A549 (cell line): ENCODE data around the gene CFHR4. TPM values are rescaled to one million over a fixed set of nuclear protein-coding genes. Genes with fewer than 3 reads are reported as not detected.
"Not testable (repeated sequence)": the region's sequence is repeated elsewhere in the genome, so short reads cannot be mapped to it uniquely, and the experiment has no call there.

ENCODE experiments used
- ATAC-seq, 2 experiments: fragments of 200-7000 bp in 1 of 2; fragments of >200 bp in 1 of 2; cut with Nextera tagmentation in 1 of 2; cut with Tn5 transposase in 1 of 2; 3 replicates each; pipeline versions ENCODE4 v1.8.0 to v1.9.1; 2018 to 2020; ENCODE audit warnings: mild to moderate bottlenecking in 1 of 2, moderate library complexity in 1 of 2
- CTCF ChIA-PET: fragments of 300-600 bp; sonication (Branson Sonifier 250); formaldehyde crosslinking; extraction: SDS; loops from one replicate; lab custom pipeline; 2021; ENCODE audit warnings: antibody characterized with exemption, inconsistent platforms; lab: Yijun Ruan, JAX
- POLR2A ChIA-PET: fragments of 350-600 bp; formaldehyde crosslinking; extraction: SDS; loops from one replicate; lab custom pipeline; 2021; ENCODE audit warnings: antibody characterized with exemption, inconsistent platforms; lab: Yijun Ruan, JAX
- DNase-seq, 2 experiments: peaks; one replicate each; pipeline versions ENCODE4 v3.0.0 to v3.0.0-alpha.2; 2011 to 2016; ENCODE audit warnings: low read depth in 1 of 2, low spot score in 1 of 2
- FAIRE-seq: peaks from 2 replicates; lab custom pipeline; 2011; peaks lifted over from hg19 to GRCh38; lab: Jason Lieb, UNC
- H3K27ac ChIP-seq, 2 experiments: fragments of >200 bp; sonication (Bioruptor Twin); formaldehyde crosslinking; 3 replicates each; pipeline ENCODE4 v1.5.1; 2016 to 2017
- H3K4me1 ChIP-seq: fragments of >200 bp; sonication (Bioruptor Twin); formaldehyde crosslinking; 3 replicates; pipeline ENCODE4 v1.6.1; 2016
- H3K4me2 ChIP-seq: fragments of >200 bp; sonication (Bioruptor Twin); formaldehyde crosslinking; 3 replicates; pipeline ENCODE4 v1.6.1; 2016
- H3K4me3 ChIP-seq: fragments of >200 bp; sonication (Bioruptor Twin); formaldehyde crosslinking; 3 replicates; pipeline ENCODE4 v1.5.1; 2016
- H3K9me3 ChIP-seq: fragments of >200 bp; sonication (Bioruptor Twin); formaldehyde crosslinking; 3 replicates; pipeline ENCODE4 v1.6.1; 2016
- EHMT2 ChIP-seq: fragments of 200-600 bp; sonication (generic); IDR thresholded peaks from 2 replicates; pipeline ENCODE4 v1.6.1; 2016; ENCODE audit warnings: antibody characterized with exemption, low read depth, mild to moderate bottlenecking, moderate library complexity
- EP300 ChIP-seq, 2 experiments: fragments of >200 bp; sonication (Bioruptor Twin); formaldehyde crosslinking; IDR thresholded peaks; 2 replicates in 1 of 2; 3 replicates in 1 of 2; pipeline ENCODE4 v1.6.1; 2016 to 2017
- GATA3 ChIP-seq: IDR thresholded peaks from 2 replicates; pipeline ENCODE4 v1.6.1; 2012; ENCODE audit warnings: borderline replicate concordance
- HDAC2 ChIP-seq: fragments of 200-600 bp; sonication (generic); IDR thresholded peaks from 2 replicates; pipeline ENCODE4 v1.6.1; 2016
- HMGXB4 ChIP-seq: fragments of 250-450 bp; sonication (Bioruptor Pico); IDR thresholded peaks from 2 replicates; pipeline ENCODE4 v1.5.0; 2021; ENCODE audit warnings: mild to moderate bottlenecking, moderate library complexity, borderline replicate concordance
- HOXB5 ChIP-seq: fragments of 250-450 bp; sonication (Bioruptor Pico); IDR thresholded peaks from 2 replicates; pipeline ENCODE4 v1.5.0; 2020; ENCODE audit warnings: mild to moderate bottlenecking, moderate library complexity
- KDM1A ChIP-seq: fragments of 200-600 bp; sonication (generic); IDR thresholded peaks from 2 replicates; pipeline ENCODE4 v1.6.1; 2016; ENCODE audit warnings: low read depth, mild to moderate bottlenecking
- MAZ ChIP-seq: fragments of 150-350 bp; IDR thresholded peaks from 2 replicates; pipeline ENCODE4 v1.6.1; 2014; ENCODE audit warnings: antibody characterized with exemption, low read depth, low read length, borderline replicate concordance
- POLR2AphosphoS2 ChIP-seq: conservative IDR thresholded peaks from 2 replicates; pipeline ENCODE4 v1.6.1; 2012; ENCODE audit warnings: low read length, improper control_type of control experiment, inconsistent platforms
- RARB ChIP-seq: fragments of 250-450 bp; sonication (Bioruptor Pico); IDR thresholded peaks from 2 replicates; pipeline ENCODE4 v1.8.0; 2021; ENCODE audit warnings: mild to moderate bottlenecking, moderate library complexity
- RFX5 ChIP-seq: fragments of 450-650 bp; IDR thresholded peaks from 2 replicates; pipeline ENCODE4 v1.7.1; 2014; ENCODE audit warnings: antibody characterized with exemption, mild to moderate bottlenecking, moderate library complexity
- RNF2 ChIP-seq: fragments of 200-600 bp; sonication (generic); IDR thresholded peaks from 2 replicates; pipeline ENCODE4 v1.6.1; 2016; ENCODE audit warnings: low read depth, mild to moderate bottlenecking, antibody characterized with exemption, moderate library complexity, borderline replicate concordance
- USF2 ChIP-seq: fragments of 450-650 bp; IDR thresholded peaks from 2 replicates; pipeline ENCODE4 v1.6.1; 2014; ENCODE audit warnings: antibody characterized with exemption
- ZC3H11A ChIP-seq: fragments of 450-650 bp; IDR thresholded peaks from 2 replicates; pipeline ENCODE4 v1.6.1; 2014; ENCODE audit warnings: antibody characterized with exemption, mild to moderate bottlenecking
- ZFP36 ChIP-seq: fragments of 450-650 bp; IDR thresholded peaks from 2 replicates; pipeline ENCODE4 v1.6.1; 2014; ENCODE audit warnings: borderline replicate concordance; ENCODE audit not compliant: partially characterized antibody
- whole genome bisulfite sequencing: methylation state at CpG from one replicate; pipeline ENCODE4 v1.1.6; 2017; ENCODE audit errors: missing lambda C conversion rate; 5-methylcytosine and 5-hydroxymethylcytosine counted together
- polyA minus RNA-seq: library from RNA; depleted of rRNA, polyadenylated mRNA; stranded (reverse); fragments of >200 nt; gene quantifications from 2 replicates; pipeline ENCODE4 v1.2.3, GENCODE V29; 2011; rRNA and poly(A)+ RNA removed
- polyA plus RNA-seq, 4 experiments: library from polyadenylated mRNA; depleted of rRNA in 3 of 4; stranded (reverse); fragments of >200 nt; fragmentation: RNase III in 1 of 4; extraction: RNeasy Plus Mini Kit Qiagen cat#74134 plus additional on column Dnase treatment in 1 of 4; gene quantifications; 2 replicates in 3 of 4; 3 replicates in 1 of 4; pipeline ENCODE4 v1.2.3, GENCODE V29; 2011 to 2017
- TF ChIP-seq, protein P1 (sequence below): fragments of >200 bp; sonication (Bioruptor Twin); formaldehyde crosslinking; IDR thresholded peaks from 2 replicates; pipeline ENCODE4 v1.6.1; 2016
- TF ChIP-seq, protein P2 (sequence below): fragments of 250-450 bp; sonication (Bioruptor Pico); IDR thresholded peaks from 2 replicates; pipeline ENCODE4 v1.5.0; 2020; ENCODE audit warnings: low read depth, mild to moderate bottlenecking, moderate library complexity
- TF ChIP-seq, protein P3 (sequence below): IDR thresholded peaks from 2 replicates; pipeline ENCODE4 v1.6.1; 2012

CFHR4 gene
- not detected in 2 replicates for polyA plus RNA-seq (2011; rRNA removed)
- polyA plus RNA-seq (2012; cell fraction: cytosol; rRNA removed): not detected in 2 replicates
- polyA plus RNA-seq (2012; cell fraction: nucleus; rRNA removed): not detected in 2 replicates
- polyA plus RNA-seq (2017; fragmentation: RNase III; extraction: RNeasy Plus Mini Kit Qiagen cat#74134 plus additional on column Dnase treatment): not detected in 3 replicates
- not detected in 2 replicates for polyA minus RNA-seq

- DNase-seq (no peak), FAIRE-seq (no peak), ATAC-seq (no peak)
- ChIA-PET CTCF (no interaction called here), POLR2A (no interaction called here)
- H3K4me3 ChIP-seq: no peak within 1 kb of the TSS
- no peak within 1 kb of the TSS for H3K27ac ChIP-seq
- no peaks in the 10 kb centered on the region for H3K9me3 ChIP-seq
- H3K4me1 ChIP-seq: no peaks in the 10 kb centered on the region
- no peak within 1 kb of the TSS for H3K4me2 ChIP-seq
- TF ChIP-seq EP300 (IDR thresholded peaks at IDR 0.05) (no peak), EHMT2 (no peak), ZFP36 (no peak), HOXB5 (no peak), GATA3 (no peak), HDAC2 (no peak), MAZ (no peak), KDM1A (no peak), USF2 (no peak), RFX5 (no peak), RARB (CRISPR knock-in tag) (no peak), POLR2AphosphoS2 (no peak), RNF2 (no peak), HMGXB4 (no peak), ZC3H11A (no peak)
- TF ChIP-seq, protein P1, sequence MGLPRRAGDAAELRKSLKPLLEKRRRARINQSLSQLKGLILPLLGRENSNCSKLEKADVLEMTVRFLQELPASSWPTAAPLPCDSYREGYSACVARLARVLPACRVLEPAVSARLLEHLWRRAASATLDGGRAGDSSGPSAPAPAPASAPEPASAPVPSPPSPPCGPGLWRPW: no peak
- TF ChIP-seq, protein P2, sequence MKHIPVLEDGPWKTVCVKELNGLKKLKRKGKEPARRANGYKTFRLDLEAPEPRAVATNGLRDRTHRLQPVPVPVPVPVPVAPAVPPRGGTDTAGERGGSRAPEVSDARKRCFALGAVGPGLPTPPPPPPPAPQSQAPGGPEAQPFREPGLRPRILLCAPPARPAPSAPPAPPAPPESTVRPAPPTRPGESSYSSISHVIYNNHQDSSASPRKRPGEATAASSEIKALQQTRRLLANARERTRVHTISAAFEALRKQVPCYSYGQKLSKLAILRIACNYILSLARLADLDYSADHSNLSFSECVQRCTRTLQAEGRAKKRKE (CRISPR knock-in tag): no peak
- TF ChIP-seq, protein P3, sequence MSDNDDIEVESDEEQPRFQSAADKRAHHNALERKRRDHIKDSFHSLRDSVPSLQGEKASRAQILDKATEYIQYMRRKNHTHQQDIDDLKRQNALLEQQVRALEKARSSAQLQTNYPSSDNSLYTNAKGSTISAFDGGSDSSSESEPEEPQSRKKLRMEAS: no peak
These were observed at the start of gene CFHR4 for GRCh38 chr1:196887515-196888239. Gene CFHR4, plus strand, starts transcription at chr1:196888052. Its CDS starts 99 bp downstream, at chr1:196888151.

GRCh38 chr1:196849613-196850492 is 38.0 kb upstream of the CFHR4 start:
- H3K27ac ChIP-seq, POLR2A ChIA-PET, CTCF ChIA-PET, H3K4me2 ChIP-seq, H3K4me3 ChIP-seq, FAIRE-seq, DNase-seq, ATAC-seq, H3K9me3 ChIP-seq, H3K4me1 ChIP-seq: not testable (repeated sequence)
- WGBS: 42% methylated on average over 2 of the region's 4 CpGs
